H9 (cell line): ENCODE data around the gene MYO1C. TPM values are rescaled to one million over a fixed set of nuclear protein-coding genes. Genes with fewer than 3 reads are reported as not detected.

Experiments used
- DNase-seq: peaks from one replicate; pipeline ENCODE4 v3.0.0-alpha.2; 2017
- H2AFZ ChIP-seq: one replicate; pipeline ENCODE4 v1.6.1; 2013; ENCODE audit warnings: mild to moderate bottlenecking, low read length, control low read depth, moderate library complexity
- H2AK5ac ChIP-seq: 2 replicates; pipeline ENCODE4 v1.6.1; 2013; ENCODE audit warnings: low read length, control low read depth, mixed read lengths; ENCODE audit not compliant: insufficient read length
- H2BK120ac ChIP-seq: one replicate; pipeline ENCODE4 v1.6.1; 2013; ENCODE audit warnings: low read depth, mild to moderate bottlenecking, low read length, control low read depth, inconsistent platforms; ENCODE audit not compliant: poor library complexity, severe bottlenecking
- H2BK12ac ChIP-seq: 2 replicates; pipeline ENCODE4 v1.6.1; 2013; ENCODE audit warnings: low read length, control low read depth, mixed read lengths, low read depth; ENCODE audit not compliant: insufficient read length
- H2BK15ac ChIP-seq: 2 replicates; pipeline ENCODE4 v1.6.1; 2013; ENCODE audit warnings: low read depth, low read length, control low read depth
- H2BK20ac ChIP-seq: one replicate; pipeline ENCODE4 v1.6.1; 2013; ENCODE audit warnings: low read depth, mild to moderate bottlenecking, low read length, control low read depth, inconsistent platforms; ENCODE audit not compliant: poor library complexity, severe bottlenecking
- H2BK5ac ChIP-seq: 2 replicates; pipeline ENCODE4 v1.6.1; 2013; ENCODE audit warnings: low read length, control low read depth, mixed read lengths; ENCODE audit not compliant: insufficient read length
- H3K14ac ChIP-seq: 2 replicates; pipeline ENCODE4 v1.6.1; 2013; ENCODE audit warnings: low read length, control low read depth; ENCODE audit not compliant: insufficient read depth
- H3K18ac ChIP-seq: 2 replicates; pipeline ENCODE4 v1.6.1; 2013; ENCODE audit warnings: low read depth, mild to moderate bottlenecking, mixed read lengths, low read length, control low read depth; ENCODE audit not compliant: insufficient read length
- H3K23ac ChIP-seq: 2 replicates; pipeline ENCODE4 v1.6.1; 2013; ENCODE audit warnings: low read length, control low read depth, mixed read lengths, low read depth; ENCODE audit not compliant: insufficient read length
- H3K23me2 ChIP-seq: 2 replicates; pipeline ENCODE4 v1.6.1; 2013; ENCODE audit warnings: low read depth, mild to moderate bottlenecking, mixed read lengths, low read length, control low read depth; ENCODE audit not compliant: insufficient read length, poor library complexity, severe bottlenecking
- H3K27ac ChIP-seq: 2 replicates; pipeline ENCODE4 v1.5.1; 2013; ENCODE audit warnings: low read length, control low read depth, mixed read lengths, low read depth; ENCODE audit not compliant: insufficient read length
- H3K27me3 ChIP-seq: 2 replicates; pipeline ENCODE4 v1.6.1; 2013; ENCODE audit warnings: low read length, control low read depth, inconsistent platforms; ENCODE audit not compliant: insufficient read depth
- H3K4ac ChIP-seq: 2 replicates; pipeline ENCODE4 v1.6.1; 2013; ENCODE audit warnings: low read depth, mild to moderate bottlenecking, control low read depth, inconsistent platforms, low read length, moderate library complexity
- H3K4me1 ChIP-seq: 2 replicates; pipeline ENCODE4 v1.6.1; 2013; ENCODE audit warnings: low read length, control low read depth, inconsistent platforms; ENCODE audit not compliant: insufficient read depth
- H3K4me2 ChIP-seq: 2 replicates; pipeline ENCODE4 v1.6.1; 2013; ENCODE audit warnings: low read length, control low read depth, mixed read lengths; ENCODE audit not compliant: insufficient read length, insufficient read depth
- H3K56ac ChIP-seq: 2 replicates; pipeline ENCODE4 v1.6.1; 2013; ENCODE audit warnings: low read depth, mild to moderate bottlenecking, mixed read lengths, low read length, control low read depth; ENCODE audit not compliant: insufficient read length
- H3K79me1 ChIP-seq: 2 replicates; pipeline ENCODE4 v1.6.1; 2013; ENCODE audit warnings: low read depth, mild to moderate bottlenecking, moderate library complexity, low read length, control low read depth, inconsistent platforms; ENCODE audit not compliant: insufficient read depth, poor library complexity, severe bottlenecking
- H3K79me2 ChIP-seq: 2 replicates; pipeline ENCODE4 v1.6.1; 2013; ENCODE audit warnings: low read length, control low read depth, inconsistent platforms; ENCODE audit not compliant: insufficient read depth
- H3K9ac ChIP-seq: 2 replicates; pipeline ENCODE4 v1.6.1; 2013; ENCODE audit warnings: low read length, control low read depth, mixed read lengths; ENCODE audit not compliant: insufficient read length; ENCODE audit errors: extremely low read depth
- H3K9me3 ChIP-seq: one replicate; pipeline ENCODE4 v1.6.1; 2013; ENCODE audit warnings: low read depth, low read length, inconsistent platforms; ENCODE audit not compliant: control insufficient read depth
- H3T11ph ChIP-seq: one replicate; pipeline ENCODE4 v1.6.1; 2013; ENCODE audit warnings: mild to moderate bottlenecking, low read length, control low read depth, inconsistent platforms
- H4K20me1 ChIP-seq: one replicate; pipeline ENCODE4 v1.6.1; 2013; ENCODE audit not compliant: control insufficient read depth, insufficient read length, insufficient read depth
- H4K5ac ChIP-seq: 2 replicates; pipeline ENCODE4 v1.6.1; 2013; ENCODE audit warnings: low read depth, mild to moderate bottlenecking, mixed read lengths, low read length, control low read depth; ENCODE audit not compliant: insufficient read length
- H4K8ac ChIP-seq: replicated peaks from 2 replicates; pipeline ENCODE4 v1.6.1; 2013; ENCODE audit warnings: low read length, control low read depth, mixed read lengths, low read depth; ENCODE audit not compliant: insufficient read length
- H4K91ac ChIP-seq: 2 replicates; pipeline ENCODE4 v1.6.1; 2013; ENCODE audit warnings: low read depth, mild to moderate bottlenecking, moderate library complexity, mixed read lengths, low read length, control low read depth; ENCODE audit not compliant: insufficient read length
- H3K27ac Mint-ChIP-seq, 3 experiments: 2 replicates in 2 of 3; 3 replicates in 1 of 3; pipeline ENCODE4 v1.8.0; 2020 to 2021; ENCODE audit warnings: mixed read lengths in 3 of 3, mild to moderate bottlenecking in 1 of 3, moderate library complexity in 1 of 3
- H3K27me3 Mint-ChIP-seq: 2 replicates; pipeline ENCODE4 v1.8.0; 2021; ENCODE audit warnings: low read depth, mild to moderate bottlenecking, moderate library complexity, mixed read lengths
- H3K36me3 Mint-ChIP-seq, 3 experiments: 2 replicates in 2 of 3; 3 replicates in 1 of 3; pipeline ENCODE4 v1.8.0; 2020 to 2021; ENCODE audit warnings: low read depth in 3 of 3, mixed read lengths in 3 of 3; ENCODE audit not compliant: insufficient read depth in 1 of 3
- H3K4me1 Mint-ChIP-seq, 2 experiments: 2 replicates each; pipeline ENCODE4 v1.8.0; 2020; ENCODE audit warnings: mixed read lengths in 2 of 2
- H3K4me3 Mint-ChIP-seq, 2 experiments: 2 replicates in 1 of 2; 3 replicates in 1 of 2; pipeline ENCODE4 v1.8.0; 2020 to 2021; ENCODE audit warnings: mild to moderate bottlenecking in 2 of 2, mixed read lengths in 2 of 2, moderate library complexity in 1 of 2
- H3K9me3 Mint-ChIP-seq, 2 experiments: 2 replicates in 1 of 2; 3 replicates in 1 of 2; pipeline ENCODE4 v1.8.0; 2020; ENCODE audit warnings: mild to moderate bottlenecking in 2 of 2, mixed read lengths in 2 of 2, moderate library complexity in 1 of 2
- WGBS: extraction: QIAGEN DNeasy Blood & Tissue Kit; methylation state at CpG from one replicate; pipeline ENCODE4 v1.1.7; 2013; ENCODE audit warnings: missing lambda C conversion rate, low lambda C conversion rate, mixed read lengths; ENCODE audit not compliant: insufficient read length; ENCODE audit errors: extremely low coverage; 5-methylcytosine and 5-hydroxymethylcytosine counted together
- total RNA-seq: library from RNA; stranded (reverse); gene quantifications from 2 replicates; pipeline ENCODE4 v1.2.1, GENCODE V29; 2021
- TF ChIP-seq, protein P1 (sequence below): fragments of 200-600 bp; sonication (generic); conservative IDR thresholded peaks from 3 replicates; pipeline ENCODE4 v1.8.0; 2021; ENCODE audit warnings: antibody characterized with exemption, mild to moderate bottlenecking

MYO1C gene
- total RNA-seq, 1 experiment from 2014 or later, result 86.5 TPM

DNA sequence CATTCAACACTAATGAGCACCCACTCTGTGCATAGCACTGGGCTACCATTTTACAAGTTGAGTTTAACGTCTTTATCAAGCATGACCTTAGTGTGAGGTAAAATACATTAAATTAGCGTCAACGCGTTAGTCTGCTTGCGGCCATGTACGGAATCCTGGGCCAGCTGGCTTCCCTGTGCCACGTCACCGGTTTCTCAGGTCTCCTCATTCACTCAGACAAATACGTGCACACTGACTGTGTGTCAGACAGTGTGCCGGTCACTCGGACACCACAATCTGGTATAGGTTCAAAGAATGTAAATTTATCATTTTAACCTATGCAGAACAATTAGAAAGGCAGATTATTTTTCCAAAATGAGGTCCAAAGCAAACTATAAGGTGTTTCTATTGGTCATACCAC is 71.0 kb downstream of the MYO1C start:
- Histone ChIP-seq H3K79me2 (peaks cover 3% of the 10 kb centered on the region; the same call in 1 of the 2 replicates), H3K79me1 (no peaks in the 10 kb centered on the region), H2BK5ac (no peak overlapping the region), H4K8ac (no peak overlapping the region), H3K14ac (no peak overlapping the region), H4K5ac (no peak overlapping the region), H3K27ac (no peak overlapping the region), H2BK20ac (no peak overlapping the region), H2AFZ (no peak overlapping the region), H4K20me1 (no peaks in the 10 kb centered on the region), H3K9ac (no peak overlapping the region), H3K23ac (no peak overlapping the region), H2AK5ac (no peak overlapping the region), H3K27me3 (no peaks in the 10 kb centered on the region), H3K4ac (no peak overlapping the region), H3K4me2 (no peak overlapping the region), H3K23me2 (no peaks in the 10 kb centered on the region), H2BK15ac (no peak overlapping the region), H3K4me1 (no peaks in the 10 kb centered on the region), H3T11ph (no peak overlapping the region), H3K9me3 (no peaks in the 10 kb centered on the region), H4K91ac (no peak overlapping the region), H3K56ac (no peak overlapping the region), H2BK12ac (no peak overlapping the region), H3K18ac (no peak overlapping the region), H2BK120ac (no peak overlapping the region)
- Mint-ChIP-seq H3K9me3 (no peaks in the 10 kb centered on the region), H3K4me1 (no peaks in the 10 kb centered on the region), H3K27me3 (no peaks in the 10 kb centered on the region), H3K27ac (no peak overlapping the region), H3K36me3 (peaks cover 27 to 59% (median 41%) of the 10 kb centered on the region in 3 experiments; a peak in 6 of 7 replicates), H3K4me3 (no peak overlapping the region)
- no CpG with 5 or more reads among the region's 11 CpGs for WGBS
- TF ChIP-seq, protein P1, sequence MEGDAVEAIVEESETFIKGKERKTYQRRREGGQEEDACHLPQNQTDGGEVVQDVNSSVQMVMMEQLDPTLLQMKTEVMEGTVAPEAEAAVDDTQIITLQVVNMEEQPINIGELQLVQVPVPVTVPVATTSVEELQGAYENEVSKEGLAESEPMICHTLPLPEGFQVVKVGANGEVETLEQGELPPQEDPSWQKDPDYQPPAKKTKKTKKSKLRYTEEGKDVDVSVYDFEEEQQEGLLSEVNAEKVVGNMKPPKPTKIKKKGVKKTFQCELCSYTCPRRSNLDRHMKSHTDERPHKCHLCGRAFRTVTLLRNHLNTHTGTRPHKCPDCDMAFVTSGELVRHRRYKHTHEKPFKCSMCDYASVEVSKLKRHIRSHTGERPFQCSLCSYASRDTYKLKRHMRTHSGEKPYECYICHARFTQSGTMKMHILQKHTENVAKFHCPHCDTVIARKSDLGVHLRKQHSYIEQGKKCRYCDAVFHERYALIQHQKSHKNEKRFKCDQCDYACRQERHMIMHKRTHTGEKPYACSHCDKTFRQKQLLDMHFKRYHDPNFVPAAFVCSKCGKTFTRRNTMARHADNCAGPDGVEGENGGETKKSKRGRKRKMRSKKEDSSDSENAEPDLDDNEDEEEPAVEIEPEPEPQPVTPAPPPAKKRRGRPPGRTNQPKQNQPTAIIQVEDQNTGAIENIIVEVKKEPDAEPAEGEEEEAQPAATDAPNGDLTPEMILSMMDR, result no peak
- no peak for DNase-seq
